ENCODE results near the gene C16orf96. TPM values are rescaled to one million over a fixed set of nuclear protein-coding genes. Genes with fewer than 3 reads are reported as not detected.
"Not testable (repeated sequence)": the region's sequence is repeated elsewhere in the genome, so short reads cannot be mapped to it uniquely, and the experiment has no call there.

The C16orf96 gene
- total RNA-seq, 1 donor from 2014 or later = not detected

DNA sequence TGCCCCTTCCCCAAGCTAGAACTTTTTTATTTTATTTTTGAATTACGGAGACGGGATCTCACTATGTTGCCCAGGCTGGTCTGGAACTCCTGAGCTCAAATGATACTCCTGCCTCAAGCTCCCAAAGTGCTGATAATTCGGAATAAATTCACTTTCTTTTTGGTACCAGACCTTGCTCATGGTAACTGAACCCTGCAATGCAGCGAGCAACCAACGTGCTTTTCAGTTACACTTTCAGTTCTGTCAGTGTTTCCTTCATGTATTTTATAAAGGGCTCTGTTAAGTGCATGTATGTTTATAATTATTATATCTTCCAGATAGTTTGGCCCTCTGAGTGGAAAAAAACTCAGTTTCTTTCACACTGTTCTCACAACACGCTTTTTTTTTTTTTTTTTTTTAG, 13.9 kb downstream of the C16orf96 start:
- DNase-seq (ENCODE audit: low spot score in 2 of 2) = no peak
- intact Hi-C loops (cut with DNase I) = no loop called here

DNA sequence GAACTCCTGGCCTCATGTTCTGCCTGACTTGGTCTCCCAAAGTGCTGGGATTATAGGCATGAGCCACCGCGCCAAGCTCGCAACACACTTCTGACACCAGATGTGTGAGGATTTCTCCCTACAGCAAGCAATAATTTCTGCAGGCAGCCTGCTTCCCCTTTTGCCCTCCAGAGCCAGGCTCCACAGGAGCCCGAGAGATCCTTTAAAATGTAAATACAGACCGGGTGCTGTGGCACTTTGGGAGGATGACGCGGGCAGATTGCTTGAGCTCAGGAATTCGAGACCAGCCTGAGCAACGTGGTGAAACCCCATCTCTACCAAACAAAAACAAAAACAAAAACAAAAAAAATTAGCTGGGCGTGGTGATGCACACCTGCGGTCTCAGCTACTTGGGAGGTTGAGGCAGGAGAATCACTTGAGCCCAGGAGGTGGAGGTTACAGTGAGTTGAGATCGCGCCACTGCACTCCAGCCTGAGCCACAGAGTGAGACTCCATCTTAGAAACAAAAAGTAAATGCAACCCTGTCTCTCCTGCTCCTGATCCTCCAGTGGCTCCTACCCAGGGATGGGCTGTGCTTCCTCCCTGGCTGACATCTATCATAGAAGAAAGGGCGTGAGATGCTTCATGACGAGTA, 14.7 kb downstream of the C16orf96 start:
- TF ChIP-seq, protein P1, sequence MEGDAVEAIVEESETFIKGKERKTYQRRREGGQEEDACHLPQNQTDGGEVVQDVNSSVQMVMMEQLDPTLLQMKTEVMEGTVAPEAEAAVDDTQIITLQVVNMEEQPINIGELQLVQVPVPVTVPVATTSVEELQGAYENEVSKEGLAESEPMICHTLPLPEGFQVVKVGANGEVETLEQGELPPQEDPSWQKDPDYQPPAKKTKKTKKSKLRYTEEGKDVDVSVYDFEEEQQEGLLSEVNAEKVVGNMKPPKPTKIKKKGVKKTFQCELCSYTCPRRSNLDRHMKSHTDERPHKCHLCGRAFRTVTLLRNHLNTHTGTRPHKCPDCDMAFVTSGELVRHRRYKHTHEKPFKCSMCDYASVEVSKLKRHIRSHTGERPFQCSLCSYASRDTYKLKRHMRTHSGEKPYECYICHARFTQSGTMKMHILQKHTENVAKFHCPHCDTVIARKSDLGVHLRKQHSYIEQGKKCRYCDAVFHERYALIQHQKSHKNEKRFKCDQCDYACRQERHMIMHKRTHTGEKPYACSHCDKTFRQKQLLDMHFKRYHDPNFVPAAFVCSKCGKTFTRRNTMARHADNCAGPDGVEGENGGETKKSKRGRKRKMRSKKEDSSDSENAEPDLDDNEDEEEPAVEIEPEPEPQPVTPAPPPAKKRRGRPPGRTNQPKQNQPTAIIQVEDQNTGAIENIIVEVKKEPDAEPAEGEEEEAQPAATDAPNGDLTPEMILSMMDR (IDR thresholded peaks at IDR 0.05) = no peak

More for the DNA sequence above, 13.9 kb downstream of the C16orf96 start:
- H3K4me1 ChIP-seq = no peaks in the 10 kb centered on the region
- no peaks in the 10 kb centered on the region for H3K9me3 ChIP-seq
- no peaks in the 10 kb centered on the region for H3K27me3 ChIP-seq
- TF ChIP-seq, protein P1 (IDR thresholded peaks at IDR 0.05) = no peak
- H3K27ac ChIP-seq = no peak overlapping the region
- no peaks in the 10 kb centered on the region for H3K36me3 ChIP-seq
- H3K4me3 ChIP-seq = no peak overlapping the region

DNA sequence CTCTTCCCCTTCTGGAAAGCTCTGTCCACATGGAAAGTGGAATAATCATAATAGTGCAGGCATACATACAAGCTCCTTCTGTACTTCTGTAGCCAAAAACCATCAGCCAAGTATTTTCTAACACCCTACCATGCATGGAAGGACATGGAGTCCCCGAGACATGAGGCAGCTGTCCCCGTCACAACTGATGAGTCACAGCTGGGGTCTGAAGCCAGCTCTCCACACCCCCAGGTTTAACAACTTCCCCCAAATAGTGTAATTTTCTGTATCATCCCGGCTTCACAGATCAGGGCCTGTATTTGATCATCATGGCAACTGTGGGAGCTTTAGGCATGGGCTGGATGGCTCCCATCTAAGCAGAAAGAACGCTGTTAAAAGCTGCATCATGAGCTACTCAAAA, 16.6 kb downstream of the C16orf96 start:
- Histone ChIP-seq H3K27ac (no peak overlapping the region), H3K9me3 (no peaks in the 10 kb centered on the region), H3K4me1 (no peaks in the 10 kb centered on the region), H3K36me3 (no peaks in the 10 kb centered on the region), H3K4me3 (no peak overlapping the region), H3K27me3 (no peaks in the 10 kb centered on the region)
- intact Hi-C loops (cut with DNase I) = no loop called here
- DNase-seq (ENCODE audit: low spot score in 2 of 2) = no peak
- TF ChIP-seq, protein P1 (IDR thresholded peaks at IDR 0.05) = no peak

More for the DNA sequence above, 14.7 kb downstream of the C16orf96 start:
- Histone ChIP-seq H3K4me3 (no peak overlapping the region), H3K4me1 (no peaks in the 10 kb centered on the region), H3K27ac (no peak overlapping the region), H3K9me3 (no peaks in the 10 kb centered on the region), H3K27me3 (no peaks in the 10 kb centered on the region), H3K36me3 (no peaks in the 10 kb centered on the region)
- DNase-seq (ENCODE audit: low spot score in 2 of 2) = no peak
- intact Hi-C loops (cut with DNase I) = no loop called here

DNA sequence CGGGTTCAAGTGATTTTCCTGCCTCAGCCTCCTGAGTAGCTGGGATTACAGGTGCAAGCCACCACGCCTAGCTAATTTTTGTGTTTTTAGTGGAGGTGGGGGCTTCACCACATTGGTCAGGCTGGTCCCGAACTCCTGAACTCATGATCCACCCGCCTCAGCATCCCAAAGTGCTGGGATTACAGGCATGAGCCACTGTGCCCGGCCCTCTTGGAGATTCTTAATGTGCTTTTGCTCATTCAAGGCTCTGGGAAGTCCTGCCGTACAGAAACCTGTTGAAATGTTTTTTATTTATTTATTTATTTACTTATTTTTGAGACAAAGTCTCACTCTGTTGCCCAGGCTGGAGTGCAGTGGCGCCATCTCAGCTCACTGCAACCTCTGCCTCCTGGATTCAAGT, 17.8 kb downstream of the C16orf96 start:
- H3K4me1 ChIP-seq; H3K9me3 ChIP-seq; DNase-seq (ENCODE audit: low spot score in 2 of 2); intact Hi-C loops (cut with DNase I); H3K4me3 ChIP-seq; H3K27ac ChIP-seq; H3K36me3 ChIP-seq; H3K27me3 ChIP-seq: not testable (repeated sequence)

DNA sequence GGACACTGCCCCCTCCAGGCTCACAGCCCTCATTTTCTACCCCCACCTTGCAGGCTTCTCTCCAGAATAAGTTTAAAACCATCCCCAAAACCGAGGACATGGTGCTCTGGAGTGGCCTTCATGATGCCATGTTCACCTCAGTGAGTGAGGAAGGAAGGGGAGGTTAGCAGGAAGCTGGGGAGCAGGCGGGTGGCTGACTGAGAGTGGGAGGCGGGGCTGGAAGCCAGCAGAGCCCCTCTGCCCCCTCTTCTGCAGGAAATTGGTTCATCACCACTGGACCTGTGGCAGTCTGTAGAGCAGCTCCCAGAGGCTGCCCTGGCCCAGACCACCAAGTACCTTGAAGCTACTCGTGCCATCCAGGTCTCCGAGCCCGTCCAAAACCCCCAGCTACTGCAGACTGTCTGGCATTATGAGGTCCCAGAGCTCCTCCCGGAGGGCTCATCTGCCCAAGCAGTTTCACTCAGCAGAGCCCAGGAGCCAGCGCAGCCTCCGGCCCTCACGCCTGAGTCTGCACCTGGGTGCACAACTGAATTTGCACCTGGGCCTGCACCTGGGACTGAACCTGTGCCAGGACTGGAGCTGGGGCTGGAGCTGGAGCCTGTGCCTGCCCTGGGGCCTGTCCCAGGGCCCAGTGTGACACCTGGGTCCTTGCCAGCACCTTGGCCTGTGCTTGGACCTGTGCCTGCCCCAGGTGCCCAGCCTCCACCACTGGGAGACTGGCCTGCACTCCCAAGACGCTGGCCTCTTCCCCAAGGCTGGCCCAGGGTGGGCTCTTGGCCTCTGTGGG, 19.0 kb downstream of the C16orf96 start:
- intact Hi-C loops (cut with DNase I) = no loop called here

DNA sequence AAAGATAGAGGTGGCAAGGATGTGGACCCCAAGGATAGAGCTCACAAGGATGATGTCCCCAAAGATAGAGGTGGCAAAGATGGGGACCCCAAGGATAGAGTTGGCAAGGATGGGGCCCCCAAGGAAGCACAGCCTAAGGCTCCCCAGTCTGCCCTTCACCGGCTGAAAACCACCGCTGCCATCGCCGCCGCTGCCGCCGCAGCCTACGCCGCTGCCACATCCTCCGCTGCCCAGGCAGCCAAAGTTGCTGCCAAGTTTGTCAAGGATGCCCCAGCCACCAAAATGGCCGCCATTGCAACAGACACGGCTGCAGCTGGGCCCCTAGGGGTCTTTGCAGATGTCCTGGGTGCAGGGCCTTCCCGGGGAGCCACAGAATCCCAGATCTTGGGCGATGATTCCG, 19.9 kb downstream of the C16orf96 start:
- TF ChIP-seq, protein P1 (IDR thresholded peaks at IDR 0.05) = no peak
- no peak overlapping the region for H3K27ac ChIP-seq
- intact Hi-C loops (cut with DNase I) = no loop called here
- H3K4me3 ChIP-seq = no peak overlapping the region
- DNase-seq (ENCODE audit: low spot score in 2 of 2) = no peak
- no peaks in the 10 kb centered on the region for H3K4me1 ChIP-seq
- no peaks in the 10 kb centered on the region for H3K27me3 ChIP-seq
- H3K9me3 ChIP-seq = no peaks in the 10 kb centered on the region
- no peaks in the 10 kb centered on the region for H3K36me3 ChIP-seq

More for the DNA sequence above, 19.0 kb downstream of the C16orf96 start:
- Histone ChIP-seq H3K4me1 (no peaks in the 10 kb centered on the region), H3K36me3 (no peaks in the 10 kb centered on the region), H3K4me3 (no peak overlapping the region), H3K27ac (no peak overlapping the region), H3K27me3 (no peaks in the 10 kb centered on the region), H3K9me3 (no peaks in the 10 kb centered on the region)
- TF ChIP-seq, protein P1 (IDR thresholded peaks at IDR 0.05) = no peak
- DNase-seq (ENCODE audit: low spot score in 2 of 2) = no peak
